HG02759 (cell line): Measurements from ENCODE around the gene RFTN2.
A peak's percentile ranks its signal among the peaks of the same experiment; 100 is the strongest.
"Not testable (repeated sequence)": the region's sequence is repeated elsewhere in the genome, so short reads cannot be mapped to it uniquely, and the experiment has no call there.

Experiments
- ATAC-seq: cut with Tn5 transposase; IDR thresholded peaks from one replicate; pipeline ENCODE4 v1.9.1; 2021; ENCODE audit warnings: mild to moderate bottlenecking, moderate library complexity; ENCODE audit not compliant: unreplicated experiment

The RFTN2 gene

GRCh38 chr2:197606180-197606579 lies 69.2 kb downstream of the RFTN2 start:
- ATAC-seq: peak; percentile 88

GRCh38 chr2:197604117-197604860 lies 71.1 kb downstream of the RFTN2 start:
- peak; percentile 26 for ATAC-seq

GRCh38 chr2:197601726-197602125 lies 73.7 kb downstream of the RFTN2 start:
- no peak for ATAC-seq

GRCh38 chr2:197600306-197600705 lies 75.1 kb downstream of the RFTN2 start:
- ATAC-seq: no peak

- peak; percentile 73 for ATAC-seq
Measured at GRCh38 chr2:197599285-197599965, 76.0 kb downstream of the RFTN2 start.

- ATAC-seq: no peak
Measured at GRCh38 chr2:197598450-197598849, 76.9 kb downstream of the RFTN2 start.

GRCh38 chr2:197597166-197597565 lies 78.2 kb downstream of the RFTN2 start:
- ATAC-seq: no peak

- no peak for ATAC-seq
Measured at GRCh38 chr2:197596766-197597165, 78.6 kb downstream of the RFTN2 start.

GRCh38 chr2:197591339-197592072 lies 83.9 kb downstream of the RFTN2 start:
- ATAC-seq: no peak

- ATAC-seq: not testable (repeated sequence)
Measured at GRCh38 chr2:197587255-197587654, 88.1 kb downstream of the RFTN2 start.

- not testable (repeated sequence) for ATAC-seq
Measured at GRCh38 chr2:197580166-197580565, 95.2 kb downstream of the RFTN2 start.

- not testable (repeated sequence) for ATAC-seq
Measured at GRCh38 chr2:197578294-197578693, 97.1 kb downstream of the RFTN2 start.

GRCh38 chr2:197577446-197577845 lies 97.9 kb downstream of the RFTN2 start:
- no peak for ATAC-seq

- no peak for ATAC-seq
Measured at GRCh38 chr2:197576631-197577030, 98.8 kb downstream of the RFTN2 start.

- no peak for ATAC-seq
Measured at GRCh38 chr2:197575987-197576386, 99.4 kb downstream of the RFTN2 start.

- ATAC-seq: no peak
Measured at GRCh38 chr2:197573608-197574007, 101.8 kb downstream of the RFTN2 start.

GRCh38 chr2:197571627-197572271 lies 103.6 kb downstream of the RFTN2 start:
- no peak for ATAC-seq

GRCh38 chr2:197560146-197560665 lies 115.2 kb downstream of the RFTN2 start:
- ATAC-seq: no peak

GRCh38 chr2:197559681-197560080 lies 115.7 kb downstream of the RFTN2 start:
- no peak for ATAC-seq

GRCh38 chr2:197558393-197558792 lies 117.0 kb downstream of the RFTN2 start:
- ATAC-seq: no peak

- no peak for ATAC-seq
Measured at GRCh38 chr2:197556456-197556855, 118.9 kb downstream of the RFTN2 start.
